ENCODE measurements around the gene ARMC7. TPM values are rescaled to one million over a fixed set of nuclear protein-coding genes. Genes with fewer than 3 reads are reported as not detected.

The ARMC7 gene
- total and polyA plus RNA-seq, 2 of the 13 experiments (the other 11 are each of a cell fraction or from before 2014, with no cell fraction given) = 3.9 to 4.2 TPM

GRCh38 chr17:75096082-75096625 is 13.6 kb upstream of the ARMC7 start (continued):
- TF ChIP-seq ZMAT5 (CRISPR knock-in tag; IDR thresholded peaks at IDR 0.05; ENCODE audit: borderline replicate concordance, low read depth) (no peak), ZFX (CRISPR knock-in tag; IDR thresholded peaks at IDR 0.05; ENCODE audit: low read depth) (peak; percentile 60; the same call in 1 of the 2 replicates), SKI (IDR thresholded peaks at IDR 0.05; ENCODE audit: partially characterized antibody) (peak; percentile 51), SIN3A (IDR thresholded peaks at IDR 0.05; ENCODE audit: borderline replicate concordance, low read depth, low read length) (peak; percentile 32; the same call in 1 of the 2 replicates), MED8 (CRISPR knock-in tag; IDR thresholded peaks at IDR 0.05; ENCODE audit: insufficient replicate concordance) (no peak), POLR2AphosphoS2 (IDR thresholded peaks at IDR 0.05; ENCODE audit: low read depth, low read length) (no peak), ZIK1 (CRISPR knock-in tag; IDR thresholded peaks at IDR 0.05; ENCODE audit: borderline replicate concordance, low read depth) (no peak), ZNF775 (CRISPR knock-in tag; IDR thresholded peaks at IDR 0.05; ENCODE audit: borderline replicate concordance) (no peak), XBP1 (CRISPR knock-in tag; IDR thresholded peaks at IDR 0.05) (no peak), ZGPAT (CRISPR knock-in tag; IDR thresholded peaks at IDR 0.05) (0 out of 2 replicates have a peak, but pooled peaks have one; percentile 46), ZNF260 (CRISPR knock-in tag; IDR thresholded peaks at IDR 0.05; ENCODE audit: borderline replicate concordance, low read depth) (no peak), ELF3 (CRISPR knock-in tag; IDR thresholded peaks at IDR 0.05) (peak; percentile 91), SOX13 (IDR thresholded peaks at IDR 0.05) (no peak), SOX13 (CRISPR knock-in tag; conservative IDR thresholded peaks at IDR 0.05 in 1 of 2, IDR thresholded peaks at IDR 0.05 in 1 of 2) (peak in 1 of 2 experiments; percentile 52; a peak in 1 of 4 replicates), ZBTB42 (CRISPR knock-in tag; IDR thresholded peaks at IDR 0.05) (no peak), NFYB (CRISPR knock-in tag; IDR thresholded peaks at IDR 0.05) (no peak)
- TF ChIP-seq, protein P1, sequence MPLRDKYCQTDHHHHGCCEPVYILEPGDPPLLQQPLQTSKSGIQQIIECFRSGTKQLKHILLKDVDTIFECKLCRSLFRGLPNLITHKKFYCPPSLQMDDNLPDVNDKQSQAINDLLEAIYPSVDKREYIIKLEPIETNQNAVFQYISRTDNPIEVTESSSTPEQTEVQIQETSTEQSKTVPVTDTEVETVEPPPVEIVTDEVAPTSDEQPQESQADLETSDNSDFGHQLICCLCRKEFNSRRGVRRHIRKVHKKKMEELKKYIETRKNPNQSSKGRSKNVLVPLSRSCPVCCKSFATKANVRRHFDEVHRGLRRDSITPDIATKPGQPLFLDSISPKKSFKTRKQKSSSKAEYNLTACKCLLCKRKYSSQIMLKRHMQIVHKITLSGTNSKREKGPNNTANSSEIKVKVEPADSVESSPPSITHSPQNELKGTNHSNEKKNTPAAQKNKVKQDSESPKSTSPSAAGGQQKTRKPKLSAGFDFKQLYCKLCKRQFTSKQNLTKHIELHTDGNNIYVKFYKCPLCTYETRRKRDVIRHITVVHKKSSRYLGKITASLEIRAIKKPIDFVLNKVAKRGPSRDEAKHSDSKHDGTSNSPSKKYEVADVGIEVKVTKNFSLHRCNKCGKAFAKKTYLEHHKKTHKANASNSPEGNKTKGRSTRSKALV (CRISPR knock-in tag; IDR thresholded peaks at IDR 0.05) = no peak
- TF ChIP-seq, protein P2, sequence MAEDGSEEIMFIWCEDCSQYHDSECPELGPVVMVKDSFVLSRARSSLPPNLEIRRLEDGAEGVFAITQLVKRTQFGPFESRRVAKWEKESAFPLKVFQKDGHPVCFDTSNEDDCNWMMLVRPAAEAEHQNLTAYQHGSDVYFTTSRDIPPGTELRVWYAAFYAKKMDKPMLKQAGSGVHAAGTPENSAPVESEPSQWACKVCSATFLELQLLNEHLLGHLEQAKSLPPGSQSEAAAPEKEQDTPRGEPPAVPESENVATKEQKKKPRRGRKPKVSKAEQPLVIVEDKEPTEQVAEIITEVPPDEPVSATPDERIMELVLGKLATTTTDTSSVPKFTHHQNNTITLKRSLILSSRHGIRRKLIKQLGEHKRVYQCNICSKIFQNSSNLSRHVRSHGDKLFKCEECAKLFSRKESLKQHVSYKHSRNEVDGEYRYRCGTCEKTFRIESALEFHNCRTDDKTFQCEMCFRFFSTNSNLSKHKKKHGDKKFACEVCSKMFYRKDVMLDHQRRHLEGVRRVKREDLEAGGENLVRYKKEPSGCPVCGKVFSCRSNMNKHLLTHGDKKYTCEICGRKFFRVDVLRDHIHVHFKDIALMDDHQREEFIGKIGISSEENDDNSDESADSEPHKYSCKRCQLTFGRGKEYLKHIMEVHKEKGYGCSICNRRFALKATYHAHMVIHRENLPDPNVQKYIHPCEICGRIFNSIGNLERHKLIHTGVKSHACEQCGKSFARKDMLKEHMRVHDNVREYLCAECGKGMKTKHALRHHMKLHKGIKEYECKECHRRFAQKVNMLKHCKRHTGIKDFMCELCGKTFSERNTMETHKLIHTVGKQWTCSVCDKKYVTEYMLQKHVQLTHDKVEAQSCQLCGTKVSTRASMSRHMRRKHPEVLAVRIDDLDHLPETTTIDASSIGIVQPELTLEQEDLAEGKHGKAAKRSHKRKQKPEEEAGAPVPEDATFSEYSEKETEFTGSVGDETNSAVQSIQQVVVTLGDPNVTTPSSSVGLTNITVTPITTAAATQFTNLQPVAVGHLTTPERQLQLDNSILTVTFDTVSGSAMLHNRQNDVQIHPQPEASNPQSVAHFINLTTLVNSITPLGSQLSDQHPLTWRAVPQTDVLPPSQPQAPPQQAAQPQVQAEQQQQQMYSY (CRISPR knock-in tag; IDR thresholded peaks at IDR 0.05) = no peak
- TF ChIP-seq, protein P3, sequence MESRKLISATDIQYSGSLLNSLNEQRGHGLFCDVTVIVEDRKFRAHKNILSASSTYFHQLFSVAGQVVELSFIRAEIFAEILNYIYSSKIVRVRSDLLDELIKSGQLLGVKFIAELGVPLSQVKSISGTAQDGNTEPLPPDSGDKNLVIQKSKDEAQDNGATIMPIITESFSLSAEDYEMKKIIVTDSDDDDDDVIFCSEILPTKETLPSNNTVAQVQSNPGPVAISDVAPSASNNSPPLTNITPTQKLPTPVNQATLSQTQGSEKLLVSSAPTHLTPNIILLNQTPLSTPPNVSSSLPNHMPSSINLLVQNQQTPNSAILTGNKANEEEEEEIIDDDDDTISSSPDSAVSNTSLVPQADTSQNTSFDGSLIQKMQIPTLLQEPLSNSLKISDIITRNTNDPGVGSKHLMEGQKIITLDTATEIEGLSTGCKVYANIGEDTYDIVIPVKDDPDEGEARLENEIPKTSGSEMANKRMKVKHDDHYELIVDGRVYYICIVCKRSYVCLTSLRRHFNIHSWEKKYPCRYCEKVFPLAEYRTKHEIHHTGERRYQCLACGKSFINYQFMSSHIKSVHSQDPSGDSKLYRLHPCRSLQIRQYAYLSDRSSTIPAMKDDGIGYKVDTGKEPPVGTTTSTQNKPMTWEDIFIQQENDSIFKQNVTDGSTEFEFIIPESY (CRISPR knock-in tag; IDR thresholded peaks at IDR 0.05) = 0 out of 2 replicates have a peak, but pooled peaks have one; percentile 16
